Lower leg skin (tissue), 3 donors: Measurements from ENCODE around the gene PPP1R13B.

ENCODE experiments used
- POLR2A ChIP-seq, 2 donors: fragments of 450-650 bp; IDR thresholded peaks; one replicate each; pipeline ENCODE4 v1.6.1; 2016 to 2017; ENCODE audit warnings: antibody characterized with exemption in 2 of 2, mild to moderate bottlenecking in 1 of 2, moderate library complexity in 1 of 2
- TF ChIP-seq, protein P1 (sequence below), 3 donors: fragments of 450-650 bp; IDR thresholded peaks; one replicate each; pipeline ENCODE4 v1.5.1; 2016; ENCODE audit warnings: antibody characterized with exemption in 3 of 3, mild to moderate bottlenecking in 3 of 3, moderate library complexity in 2 of 3

DNA sequence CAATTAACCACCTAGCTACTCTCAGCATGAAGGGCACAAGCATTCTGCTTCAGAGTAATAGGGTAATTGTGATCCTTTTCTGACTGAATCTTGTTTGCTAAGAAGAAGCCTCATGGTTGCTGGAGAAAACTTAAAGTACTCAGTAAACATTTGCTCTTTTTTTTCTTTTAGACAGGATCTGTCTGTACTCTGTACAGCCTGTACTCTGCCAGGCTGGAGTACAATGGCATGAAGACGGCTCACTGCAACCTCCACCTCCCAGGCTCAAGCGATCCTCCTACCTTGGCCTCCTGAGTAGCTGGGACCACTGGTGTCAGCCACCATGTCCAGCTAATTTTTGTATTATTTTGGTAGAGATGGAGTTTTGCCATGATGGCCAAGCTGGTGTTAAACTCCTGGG, 12.4 kb downstream of the PPP1R13B start:
- TF ChIP-seq, protein P1, sequence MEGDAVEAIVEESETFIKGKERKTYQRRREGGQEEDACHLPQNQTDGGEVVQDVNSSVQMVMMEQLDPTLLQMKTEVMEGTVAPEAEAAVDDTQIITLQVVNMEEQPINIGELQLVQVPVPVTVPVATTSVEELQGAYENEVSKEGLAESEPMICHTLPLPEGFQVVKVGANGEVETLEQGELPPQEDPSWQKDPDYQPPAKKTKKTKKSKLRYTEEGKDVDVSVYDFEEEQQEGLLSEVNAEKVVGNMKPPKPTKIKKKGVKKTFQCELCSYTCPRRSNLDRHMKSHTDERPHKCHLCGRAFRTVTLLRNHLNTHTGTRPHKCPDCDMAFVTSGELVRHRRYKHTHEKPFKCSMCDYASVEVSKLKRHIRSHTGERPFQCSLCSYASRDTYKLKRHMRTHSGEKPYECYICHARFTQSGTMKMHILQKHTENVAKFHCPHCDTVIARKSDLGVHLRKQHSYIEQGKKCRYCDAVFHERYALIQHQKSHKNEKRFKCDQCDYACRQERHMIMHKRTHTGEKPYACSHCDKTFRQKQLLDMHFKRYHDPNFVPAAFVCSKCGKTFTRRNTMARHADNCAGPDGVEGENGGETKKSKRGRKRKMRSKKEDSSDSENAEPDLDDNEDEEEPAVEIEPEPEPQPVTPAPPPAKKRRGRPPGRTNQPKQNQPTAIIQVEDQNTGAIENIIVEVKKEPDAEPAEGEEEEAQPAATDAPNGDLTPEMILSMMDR (IDR thresholded peaks at IDR 0.05): no peak
- TF ChIP-seq POLR2A (IDR thresholded peaks at IDR 0.05): no peak
